GM12878 (cell line): ENCODE results near the gene ADAMTS16. TPM values are rescaled to one million over a fixed set of nuclear protein-coding genes. Genes with fewer than 3 reads are reported as not detected.

Experiments used
- ATAC-seq: fragments of 200-7000 bp; cut with Tn5 transposase; 3 replicates; pipeline ENCODE4 v1.9.1; 2020; ENCODE audit warnings: mild to moderate bottlenecking, moderate library complexity
- BruUV-seq: library from RNA; stranded (reverse); fragments of 400-500 nt; replicated peaks from 2 replicates; lab custom pipeline; 2021; lab: Mats Ljungman, UMichigan
- CTCF ChIA-PET: fragments of 300-600 bp; sonication (Branson Sonifier 250); formaldehyde crosslinking; extraction: SDS; loops from one replicate; lab custom pipeline; 2021; ENCODE audit warnings: inconsistent platforms; lab: Yijun Ruan, JAX
- POLR2A ChIA-PET: fragments of 350-600 bp; formaldehyde crosslinking; extraction: SDS; loops from one replicate; lab custom pipeline; 2021; ENCODE audit warnings: inconsistent platforms; lab: Charles Lee
- RAD21 ChIA-PET: fragments of 300-600 bp; sonication (Branson Sonifier 250); formaldehyde crosslinking; loops from one replicate; lab custom pipeline; 2023; ENCODE audit warnings: antibody characterized with exemption; ENCODE audit not compliant: unreplicated experiment; lab: Charles Lee
- SMC1A ChIA-PET: fragments of 300-600 bp; sonication (Branson Sonifier 250); formaldehyde crosslinking; loops from one replicate; lab custom pipeline; 2023; ENCODE audit not compliant: unreplicated experiment, uncharacterized antibody; lab: Charles Lee
- DNase-seq: peaks from one replicate; pipeline ENCODE4 v3.0.0-alpha.2; 2011; ENCODE audit warnings: low read depth, low spot score
- FAIRE-seq: peaks from 3 replicates; lab custom pipeline; 2011; peaks lifted over from hg19 to GRCh38; lab: Jason Lieb, UNC
- H2AFZ ChIP-seq: 2 replicates; pipeline ENCODE4 v1.6.0; 2011; ENCODE audit warnings: low read depth, low read length, control low read depth; ENCODE audit not compliant: control insufficient read depth
- H3K27ac ChIP-seq: 2 replicates; pipeline ENCODE4 v1.5.1; 2011; ENCODE audit warnings: control low read depth; ENCODE audit not compliant: control insufficient read depth, insufficient read depth
- H3K27me3 ChIP-seq, 2 experiments: replicated peaks in 1 of 2; 2 replicates each; pipeline versions ENCODE4 v1.6.0 to v1.6.1; 2011; ENCODE audit warnings: low read length in 1 of 2; ENCODE audit not compliant: control insufficient read depth in 2 of 2, insufficient read depth in 2 of 2
- H3K36me3 ChIP-seq, 2 experiments: 2 replicates each; pipeline ENCODE4 v1.5.1; 2011; ENCODE audit warnings: low read length in 1 of 2; ENCODE audit not compliant: control insufficient read depth in 2 of 2, insufficient read depth in 2 of 2
- H3K4me1 ChIP-seq: 2 replicates; pipeline ENCODE4 v1.6.1; 2011; ENCODE audit warnings: mild to moderate bottlenecking, low read length, moderate library complexity, mixed read lengths; ENCODE audit not compliant: control insufficient read depth, insufficient read depth
- H3K4me2 ChIP-seq: 2 replicates; pipeline ENCODE4 v1.6.0; 2011; ENCODE audit warnings: control low read depth; ENCODE audit not compliant: control insufficient read depth, insufficient read depth
- H3K4me3 ChIP-seq: fragments of 200-600 bp; sonication (generic); 2 replicates; pipeline ENCODE4 v1.5.1; 2016
- H3K79me2 ChIP-seq: 2 replicates; pipeline ENCODE4 v1.6.0; 2011; ENCODE audit warnings: low read length; ENCODE audit not compliant: control insufficient read depth, insufficient read depth
- H3K9ac ChIP-seq: 2 replicates; pipeline ENCODE4 v1.8.0; 2011; ENCODE audit warnings: low read length, control low read depth, mixed read lengths; ENCODE audit not compliant: control insufficient read depth, insufficient read depth
- H3K9me3 ChIP-seq: replicated peaks from 3 replicates; pipeline ENCODE4 v1.5.1; 2011; ENCODE audit warnings: mild to moderate bottlenecking, low read length; ENCODE audit not compliant: control insufficient read depth, insufficient read depth
- H4K20me1 ChIP-seq: 2 replicates; pipeline ENCODE4 v1.6.0; 2011; ENCODE audit not compliant: control insufficient read depth, insufficient read depth
- CEBPZ ChIP-seq: fragments of 150-350 bp; IDR thresholded peaks from 2 replicates; pipeline ENCODE4 v1.6.1; 2016; ENCODE audit warnings: low read depth, low read length
- CHD1 ChIP-seq: IDR thresholded peaks from 2 replicates; pipeline ENCODE4 v1.6.1; 2012; ENCODE audit warnings: low read depth, low read length, improper control_type of control experiment
- DPF2 ChIP-seq: fragments of 450-650 bp; IDR thresholded peaks from 2 replicates; pipeline ENCODE4 v1.6.1; 2017; ENCODE audit warnings: mild to moderate bottlenecking
- HSF1 ChIP-seq: fragments of 150-350 bp; IDR thresholded peaks from 2 replicates; pipeline ENCODE4 v1.6.1; 2014; ENCODE audit warnings: mild to moderate bottlenecking, low read depth, low read length
- JUNB ChIP-seq: IDR thresholded peaks from 2 replicates; pipeline ENCODE4 v1.6.1; 2016; ENCODE audit warnings: antibody characterized with exemption, mild to moderate bottlenecking
- MAX ChIP-seq: IDR thresholded peaks from 2 replicates; pipeline ENCODE4 v1.6.1; 2012; ENCODE audit warnings: low read depth, low read length, improper control_type of control experiment
- POLR2A ChIP-seq: IDR thresholded peaks from 2 replicates; pipeline ENCODE4 v1.6.1; 2011; ENCODE audit warnings: low read depth, mild to moderate bottlenecking, low read length
- RAD51 ChIP-seq: fragments of 450-650 bp; IDR thresholded peaks from 2 replicates; pipeline ENCODE4 v1.6.1; 2016; ENCODE audit warnings: moderate library complexity, mild to moderate bottlenecking, inconsistent platforms
- RUNX3 ChIP-seq: IDR thresholded peaks from 2 replicates; pipeline ENCODE4 v1.6.1; 2012; ENCODE audit warnings: low read length, inconsistent platforms
- SRF ChIP-seq, 2 experiments: IDR thresholded peaks; 2 replicates each; pipeline ENCODE4 v1.6.1; 2011; ENCODE audit warnings: low read depth in 2 of 2, low read length in 2 of 2, mild to moderate bottlenecking in 1 of 2, moderate library complexity in 1 of 2
- TCF3 ChIP-seq: IDR thresholded peaks from 2 replicates; pipeline ENCODE4 v1.6.1; 2012; ENCODE audit warnings: low read depth, mild to moderate bottlenecking, low read length, borderline replicate concordance; ENCODE audit not compliant: insufficient read depth
- USF1 ChIP-seq: IDR thresholded peaks from 2 replicates; pipeline ENCODE4 v1.6.1; 2011; ENCODE audit warnings: borderline replicate concordance, low read depth, mild to moderate bottlenecking, moderate library complexity, mixed read lengths, low read length; ENCODE audit not compliant: insufficient read depth; ENCODE audit errors: extremely low read length
- ZBTB4 ChIP-seq: fragments of 450-650 bp; formaldehyde crosslinking; IDR thresholded peaks from 2 replicates; pipeline ENCODE4 v1.4.0; 2022; ENCODE audit warnings: mild to moderate bottlenecking, moderate library complexity
- ZNF207 ChIP-seq: fragments of 450-650 bp; IDR thresholded peaks from 2 replicates; pipeline ENCODE4 v1.6.1; 2014; ENCODE audit warnings: antibody characterized with exemption, mild to moderate bottlenecking, borderline replicate concordance
- ZNF217 ChIP-seq: fragments of 450-650 bp; IDR thresholded peaks from 2 replicates; pipeline ENCODE4 v1.6.1; 2017; ENCODE audit warnings: antibody characterized with exemption, mild to moderate bottlenecking
- WGBS: methylation state at CpG from one replicate; pipeline ENCODE4 v1.1.6; 2016; ENCODE audit warnings: low lambda C conversion rate; ENCODE audit not compliant: insufficient replicate concordance, insufficient coverage; ENCODE audit errors: missing lambda C conversion rate; 5-methylcytosine and 5-hydroxymethylcytosine counted together
- in situ Hi-C: fragments of 300-500 bp; cut with MboI; formaldehyde crosslinking; loops from 9 replicates; pipeline ENCODE4 v1.14.3; 2018; ENCODE audit warnings: mixed read lengths
- intact Hi-C: fragments of 100-400 bp; cut with micrococcal nuclease; formaldehyde crosslinking; loops from one replicate; pipeline ENCODE4 v1.14.2; 2022; ENCODE audit not compliant: unreplicated experiment
- polyA plus RNA-seq, 11 experiments: library from polyadenylated mRNA; depleted of rRNA in 4 of 11; unstranded in 6 of 11; stranded (reverse) in 5 of 11; fragments of >200 nt; fragmentation: Nextera tagmentation in 4 of 11; fragmentation: Illumina TruSeq in 1 of 11; extraction: Ambion mirVana in 4 of 11; extraction: Trizol in 1 of 11; gene quantifications; 1 replicate in 1 of 11; 2 replicates in 10 of 11; pipeline versions ENCODE4 v1.2.1 to v1.2.3, GENCODE V29; 2011 to 2016; ENCODE audit warnings: inconsistent platforms in 2 of 11, missing spikeins in 2 of 11, low read depth in 1 of 11
- total RNA-seq, 4 experiments: library from RNA; depleted of rRNA in 3 of 4; stranded (reverse); fragments of >200 nt in 3 of 4; fragmentation: Illumina TruSeq in 1 of 4; extraction: Trizol in 1 of 4; gene quantifications; 2 replicates each; pipeline versions ENCODE4 v1.2.1 to v1.2.3, GENCODE V29; 2013 to 2021

Gene ADAMTS16
- total and polyA plus RNA-seq, 10 of the 15 experiments (the other 5 are each of a cell fraction or from before 2014, with no cell fraction given): 0.04 TPM; not detected in 9

- FAIRE-seq: no peak
- Histone ChIP-seq H4K20me1 (no peaks in the 10 kb centered on the region), H2AFZ (no peak overlapping the region), H3K4me3 (no peak overlapping the region), H3K79me2 (no peaks in the 10 kb centered on the region), H3K4me1 (no peaks in the 10 kb centered on the region), H3K27me3 (no peaks in the 10 kb centered on the region), H3K27ac (no peak overlapping the region), H3K36me3 (no peaks in the 10 kb centered on the region)
- CTCF ChIA-PET: no interaction called here
- no peak for ATAC-seq
- BruUV-seq: no TSS peak
- in situ Hi-C loops: no loop called here
- RAD21 ChIA-PET: no interaction called here
- no peak for TF ChIP-seq TCF3
- no peak for TF ChIP-seq SRF (IDR thresholded peaks at IDR 0.05; ENCODE audit: low read depth in 2 of 2, low read length in 2 of 2)
- TF ChIP-seq ZBTB4: no peak
- no peak for TF ChIP-seq RUNX3
- no peak for TF ChIP-seq POLR2A
- no peak for TF ChIP-seq MAX
- no peak for TF ChIP-seq JUNB
- no peak for TF ChIP-seq DPF2
- TF ChIP-seq ZNF207: no peak
- no peak for TF ChIP-seq ZNF217
- TF ChIP-seq CHD1: no peak
- no peak for TF ChIP-seq CEBPZ
- no peak for TF ChIP-seq HSF1
- TF ChIP-seq USF1: no peak
- no peak for TF ChIP-seq RAD51
- TF ChIP-seq, all 136 proteins: peak for 0
- ChIA-PET SMC1A (interaction anchor here (0.7 kb wide), 1 partner anchor 254 kb away, joined by 3 read pairs; no protein-coding TSS in a partner anchor), POLR2A (no interaction called here)
- Histone ChIP-seq H3K4me2 (no peak overlapping the region), H3K9me3 (no peaks in the 10 kb centered on the region), H3K9ac (no peak overlapping the region)
- DNase-seq: no peak
- intact Hi-C loops: no loop called here
- 15% methylated on average over 7 of the region's 7 CpGs for WGBS
Measured at GRCh38 chr5:5291357-5291756, 151.2 kb downstream of the ADAMTS16 start.
